Measurements from ENCODE around the gene VWA5B1.

- TF ChIP-seq CTCF (optimal IDR thresholded peaks at IDR 0.05 in 1 of 3, IDR thresholded peaks at IDR 0.05 in 1 of 3, conservative IDR thresholded peaks at IDR 0.05 in 1 of 3; ENCODE audit: extremely low read depth in 1 of 3, insufficient read depth in 2 of 3, low read length in 3 of 3) (no peak), EZH2 (IDR thresholded peaks at IDR 0.05; ENCODE audit: low read length) (no peak)
Measured at GRCh38 chr1:20318521-20318920, 27.8 kb downstream of the VWA5B1 start.

All from keratinocyte (primary cell).